ENCODE results near the gene SLC6A8. TPM values are rescaled to one million over a fixed set of nuclear protein-coding genes. Genes with fewer than 3 reads are reported as not detected.
A peak's percentile ranks its signal among the peaks of the same experiment; 100 is the strongest.

SLC6A8 gene
- total RNA-seq, 2 donors from 2014 or later, result 16.8 to 16.9 TPM

DNA sequence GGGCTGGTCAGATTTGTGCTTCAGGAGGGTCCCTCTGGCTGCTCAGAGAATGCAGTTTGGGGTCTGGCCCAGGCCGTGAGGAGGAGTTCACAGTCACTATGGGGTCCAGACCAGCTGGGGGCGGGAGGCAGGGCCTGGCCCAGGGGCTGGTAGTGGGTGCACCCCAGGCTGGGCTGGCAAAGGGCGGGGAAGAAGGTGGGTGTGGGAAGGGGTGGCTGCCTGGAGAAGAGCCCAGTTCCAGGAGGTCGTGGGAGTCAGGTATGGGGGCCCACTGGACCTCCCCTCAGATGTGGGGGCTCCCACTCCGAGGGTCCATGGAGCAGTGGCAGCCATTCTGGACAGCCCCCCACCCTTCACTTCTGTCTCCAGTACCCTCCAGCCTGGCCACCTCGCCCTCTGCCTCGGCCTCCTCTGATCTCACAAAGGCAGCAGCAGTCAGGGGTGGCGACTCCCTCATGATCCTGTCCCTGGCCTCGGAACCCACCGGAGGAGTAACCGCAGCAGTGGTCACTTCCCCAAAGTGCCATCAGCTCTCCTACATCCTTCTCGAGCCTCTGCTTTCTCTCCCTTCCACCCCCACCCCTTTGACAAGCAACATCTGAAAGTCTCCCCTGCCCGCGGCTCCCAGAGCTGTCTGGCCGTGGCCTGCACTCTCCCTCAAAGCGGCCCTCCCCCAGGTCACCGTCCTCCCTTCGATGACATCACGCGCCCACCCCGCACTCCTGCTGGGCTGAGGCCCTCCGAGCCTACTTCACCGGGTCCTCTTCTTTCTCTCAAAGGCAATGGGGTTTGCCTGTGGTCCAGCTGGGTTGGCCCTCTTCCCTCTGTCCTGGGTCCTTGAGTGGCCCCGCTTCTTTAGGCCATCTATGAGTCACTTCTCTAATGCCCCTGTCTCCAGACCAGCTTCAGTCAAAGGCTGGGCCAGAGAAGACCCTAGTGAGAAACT lies 1.7 kb upstream of the SLC6A8 start:
- TF ChIP-seq, protein P1, sequence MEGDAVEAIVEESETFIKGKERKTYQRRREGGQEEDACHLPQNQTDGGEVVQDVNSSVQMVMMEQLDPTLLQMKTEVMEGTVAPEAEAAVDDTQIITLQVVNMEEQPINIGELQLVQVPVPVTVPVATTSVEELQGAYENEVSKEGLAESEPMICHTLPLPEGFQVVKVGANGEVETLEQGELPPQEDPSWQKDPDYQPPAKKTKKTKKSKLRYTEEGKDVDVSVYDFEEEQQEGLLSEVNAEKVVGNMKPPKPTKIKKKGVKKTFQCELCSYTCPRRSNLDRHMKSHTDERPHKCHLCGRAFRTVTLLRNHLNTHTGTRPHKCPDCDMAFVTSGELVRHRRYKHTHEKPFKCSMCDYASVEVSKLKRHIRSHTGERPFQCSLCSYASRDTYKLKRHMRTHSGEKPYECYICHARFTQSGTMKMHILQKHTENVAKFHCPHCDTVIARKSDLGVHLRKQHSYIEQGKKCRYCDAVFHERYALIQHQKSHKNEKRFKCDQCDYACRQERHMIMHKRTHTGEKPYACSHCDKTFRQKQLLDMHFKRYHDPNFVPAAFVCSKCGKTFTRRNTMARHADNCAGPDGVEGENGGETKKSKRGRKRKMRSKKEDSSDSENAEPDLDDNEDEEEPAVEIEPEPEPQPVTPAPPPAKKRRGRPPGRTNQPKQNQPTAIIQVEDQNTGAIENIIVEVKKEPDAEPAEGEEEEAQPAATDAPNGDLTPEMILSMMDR (IDR thresholded peaks at IDR 0.05), result no peak
- no peaks in the 10 kb centered on the region for H3K36me3 ChIP-seq
- H3K27ac ChIP-seq, result no peak overlapping the region
- no peaks in the 10 kb centered on the region for H3K27me3 ChIP-seq (replicated peaks; ENCODE audit: insufficient read depth)
- no peak for DNase-seq (ENCODE audit: low spot score)
- H3K4me1 ChIP-seq (ENCODE audit: control insufficient read depth in 1 of 2, low read depth in 2 of 2), result peaks cover 0 to 8% of the 10 kb centered on the region in 2 donors
- H3K9me3 ChIP-seq, result no peaks in the 10 kb centered on the region
- no peak overlapping the region for H3K4me3 ChIP-seq
- ATAC-seq (ENCODE audit: insufficient number of reproducible peaks, low FRiP score, low read depth), result no peak

DNA sequence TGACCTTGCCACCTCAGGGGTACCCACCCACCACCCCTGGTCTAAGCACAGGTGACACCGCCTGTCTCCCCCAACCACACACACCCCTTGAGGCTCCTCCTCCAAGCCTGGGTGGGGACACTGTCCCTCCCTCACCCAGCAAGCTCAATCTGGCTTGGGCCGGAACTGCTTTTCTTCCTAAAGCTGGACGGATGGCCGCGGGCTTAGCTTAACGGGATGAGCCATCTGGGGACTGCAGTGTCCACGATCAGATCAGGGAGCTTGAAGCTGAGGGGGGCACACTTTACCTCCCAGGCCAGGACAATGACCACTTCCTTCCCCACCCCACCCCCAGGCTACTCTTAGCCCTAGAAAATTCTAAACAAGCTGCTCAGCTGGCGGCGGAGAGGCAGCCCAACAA lies 1.0 kb upstream of the SLC6A8 start:
- no peak overlapping the region for H3K27ac ChIP-seq
- peaks cover 0 to 8% of the 10 kb centered on the region in 2 donors for H3K4me1 ChIP-seq (ENCODE audit: control insufficient read depth in 1 of 2, low read depth in 2 of 2)
- no peak for DNase-seq (ENCODE audit: low spot score)
- H3K36me3 ChIP-seq, result no peaks in the 10 kb centered on the region
- no peak overlapping the region for H3K4me3 ChIP-seq
- TF ChIP-seq, protein P1 (IDR thresholded peaks at IDR 0.05), result no peak
- H3K27me3 ChIP-seq (replicated peaks; ENCODE audit: insufficient read depth), result no peaks in the 10 kb centered on the region
- no peaks in the 10 kb centered on the region for H3K9me3 ChIP-seq
- ATAC-seq (ENCODE audit: insufficient number of reproducible peaks, low FRiP score, low read depth), result no peak

DNA sequence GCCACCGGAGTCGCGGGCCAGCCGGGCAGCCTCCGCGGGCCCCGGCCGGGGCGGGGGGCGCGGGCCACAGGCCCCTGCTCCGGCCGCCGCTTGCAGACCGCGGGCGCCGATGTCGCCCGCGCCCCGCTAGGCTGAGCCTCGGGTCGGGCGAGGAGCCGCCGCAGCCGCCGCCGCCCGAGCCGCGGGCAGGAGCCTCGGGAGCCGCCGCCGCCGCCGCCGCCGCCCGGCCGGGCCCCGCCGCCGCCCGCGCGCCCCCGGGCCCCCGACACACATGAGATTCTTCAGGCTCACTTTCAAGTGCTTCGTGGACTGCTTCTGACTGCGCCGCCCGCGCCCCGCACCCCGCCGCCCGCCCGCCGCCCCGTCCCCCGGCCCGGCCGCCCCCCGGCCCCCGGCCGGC lies 345 bp downstream of the SLC6A8 start:
- DNase-seq (ENCODE audit: low spot score) (no peak), ATAC-seq (ENCODE audit: insufficient number of reproducible peaks, low FRiP score, low read depth) (no peak)
- H3K36me3 ChIP-seq, result no peaks in the 10 kb centered on the region
- H3K9me3 ChIP-seq, result no peaks in the 10 kb centered on the region
- TF ChIP-seq, protein P1 (IDR thresholded peaks at IDR 0.05), result no peak
- H3K4me3 ChIP-seq, result no peak overlapping the region
- no peaks in the 10 kb centered on the region for H3K27me3 ChIP-seq (replicated peaks; ENCODE audit: insufficient read depth)
- peaks cover 0 to 8% of the 10 kb centered on the region in 2 donors for H3K4me1 ChIP-seq (ENCODE audit: control insufficient read depth in 1 of 2, low read depth in 2 of 2)
- H3K27ac ChIP-seq, result no peak overlapping the region

DNA sequence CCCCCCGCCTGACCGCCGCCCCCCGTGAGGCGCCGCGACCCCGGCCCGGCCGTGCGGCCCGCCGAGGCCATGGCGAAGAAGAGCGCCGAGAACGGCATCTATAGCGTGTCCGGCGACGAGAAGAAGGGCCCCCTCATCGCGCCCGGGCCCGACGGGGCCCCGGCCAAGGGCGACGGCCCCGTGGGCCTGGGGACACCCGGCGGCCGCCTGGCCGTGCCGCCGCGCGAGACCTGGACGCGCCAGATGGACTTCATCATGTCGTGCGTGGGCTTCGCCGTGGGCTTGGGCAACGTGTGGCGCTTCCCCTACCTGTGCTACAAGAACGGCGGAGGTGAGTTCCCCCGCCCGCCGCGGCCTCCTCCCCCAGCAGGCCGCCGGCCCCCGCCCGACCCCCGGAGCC lies 780 bp downstream of the SLC6A8 start:
- no peak overlapping the region for H3K27ac ChIP-seq
- peaks cover 0 to 8% of the 10 kb centered on the region in 2 donors for H3K4me1 ChIP-seq (ENCODE audit: control insufficient read depth in 1 of 2, low read depth in 2 of 2)
- DNase-seq (ENCODE audit: low spot score) (no peak), ATAC-seq (ENCODE audit: insufficient number of reproducible peaks, low FRiP score, low read depth) (no peak)
- H3K9me3 ChIP-seq, result no peaks in the 10 kb centered on the region
- TF ChIP-seq, protein P1 (IDR thresholded peaks at IDR 0.05), result no peak
- no peaks in the 10 kb centered on the region for H3K36me3 ChIP-seq
- no peaks in the 10 kb centered on the region for H3K27me3 ChIP-seq (replicated peaks; ENCODE audit: insufficient read depth)
- H3K4me3 ChIP-seq, result peak overlapping the region; percentile 65

DNA sequence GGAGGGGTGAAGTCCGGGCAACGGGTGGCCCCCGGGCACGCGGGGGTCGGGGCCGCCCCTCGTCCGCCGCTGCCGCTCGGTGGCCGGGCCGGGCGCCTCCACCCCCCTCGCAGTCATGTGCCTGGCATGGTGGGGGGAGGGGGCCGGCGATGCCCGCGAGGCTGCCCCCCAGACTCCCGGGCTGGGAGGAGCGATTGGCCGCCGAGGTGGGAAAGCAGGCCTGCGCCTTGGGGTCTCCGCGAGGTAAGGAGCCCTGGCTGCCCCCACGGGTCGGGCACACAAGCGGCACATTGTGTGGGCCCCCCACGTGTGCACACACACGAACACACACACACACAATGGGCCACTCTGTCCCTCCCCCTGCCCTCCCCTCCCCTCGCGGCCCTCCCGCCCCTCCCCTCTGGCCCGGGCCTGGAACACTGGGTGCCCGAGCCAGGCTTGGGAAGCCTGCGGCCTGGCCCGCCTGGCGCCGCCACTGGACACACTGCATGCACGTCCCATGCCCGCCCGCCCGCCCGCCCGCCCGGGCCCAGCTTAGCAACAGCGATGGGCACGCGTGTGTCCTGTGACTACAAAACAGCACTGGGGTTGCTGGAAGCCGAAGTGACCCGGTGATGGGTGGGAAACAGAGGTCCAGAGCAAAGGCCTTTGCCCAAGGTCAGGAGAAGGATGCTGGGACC lies 1.3 kb downstream of the SLC6A8 start:
- ATAC-seq (ENCODE audit: insufficient number of reproducible peaks, low FRiP score, low read depth), result peak; percentile 40
- Histone ChIP-seq H3K4me3 (peak overlapping the region; percentile 65), H3K27ac (peak overlapping the region in 1 of 2 donors; percentile 30), H3K9me3 (no peaks in the 10 kb centered on the region), H3K27me3 (replicated peaks; ENCODE audit: insufficient read depth) (no peaks in the 10 kb centered on the region), H3K4me1 (ENCODE audit: control insufficient read depth in 1 of 2, low read depth in 2 of 2) (peaks cover 0 to 8% of the 10 kb centered on the region in 2 donors), H3K36me3 (no peaks in the 10 kb centered on the region)
- TF ChIP-seq, protein P1 (IDR thresholded peaks at IDR 0.05), result no peak
- DNase-seq (ENCODE audit: low spot score), result no peak

Measured in thoracic aorta (tissue), 2 donors.